MM.1S (cell line): Measurements from ENCODE around the gene WDR70.
"Not testable (repeated sequence)": the region's sequence is repeated elsewhere in the genome, so short reads cannot be mapped to it uniquely, and the experiment has no call there.

Source experiments
- CTCF ChIP-seq: fragments of 300-600 bp; sonication (generic); IDR thresholded peaks from 2 replicates; pipeline ENCODE4 v1.5.1; 2016; ENCODE audit warnings: antibody characterized with exemption, low read length, mixed read lengths
- EZH2 ChIP-seq: fragments of 300-600 bp; sonication (generic); optimal IDR thresholded peaks from 2 replicates; pipeline ENCODE3; 2017; ENCODE audit warnings: low read depth, mild to moderate bottlenecking, antibody characterized with exemption, low read length, mixed read lengths

- not testable (repeated sequence) for TF ChIP-seq CTCF, EZH2
Observed at GRCh38 chr5:37694333-37694732, 315.2 kb downstream of the WDR70 start.
